Fibroblast of skin of right quadriceps (primary cell): ENCODE data around the gene ERMP1.
A peak's percentile ranks its signal among the peaks of the same experiment; 100 is the strongest.
"Not testable (repeated sequence)": the region's sequence is repeated elsewhere in the genome, so short reads cannot be mapped to it uniquely, and the experiment has no call there.

Experiments
- DNase-seq: peaks from one replicate; pipeline ENCODE4 v3.0.0-alpha.2; 2013

ERMP1 gene, protein sequence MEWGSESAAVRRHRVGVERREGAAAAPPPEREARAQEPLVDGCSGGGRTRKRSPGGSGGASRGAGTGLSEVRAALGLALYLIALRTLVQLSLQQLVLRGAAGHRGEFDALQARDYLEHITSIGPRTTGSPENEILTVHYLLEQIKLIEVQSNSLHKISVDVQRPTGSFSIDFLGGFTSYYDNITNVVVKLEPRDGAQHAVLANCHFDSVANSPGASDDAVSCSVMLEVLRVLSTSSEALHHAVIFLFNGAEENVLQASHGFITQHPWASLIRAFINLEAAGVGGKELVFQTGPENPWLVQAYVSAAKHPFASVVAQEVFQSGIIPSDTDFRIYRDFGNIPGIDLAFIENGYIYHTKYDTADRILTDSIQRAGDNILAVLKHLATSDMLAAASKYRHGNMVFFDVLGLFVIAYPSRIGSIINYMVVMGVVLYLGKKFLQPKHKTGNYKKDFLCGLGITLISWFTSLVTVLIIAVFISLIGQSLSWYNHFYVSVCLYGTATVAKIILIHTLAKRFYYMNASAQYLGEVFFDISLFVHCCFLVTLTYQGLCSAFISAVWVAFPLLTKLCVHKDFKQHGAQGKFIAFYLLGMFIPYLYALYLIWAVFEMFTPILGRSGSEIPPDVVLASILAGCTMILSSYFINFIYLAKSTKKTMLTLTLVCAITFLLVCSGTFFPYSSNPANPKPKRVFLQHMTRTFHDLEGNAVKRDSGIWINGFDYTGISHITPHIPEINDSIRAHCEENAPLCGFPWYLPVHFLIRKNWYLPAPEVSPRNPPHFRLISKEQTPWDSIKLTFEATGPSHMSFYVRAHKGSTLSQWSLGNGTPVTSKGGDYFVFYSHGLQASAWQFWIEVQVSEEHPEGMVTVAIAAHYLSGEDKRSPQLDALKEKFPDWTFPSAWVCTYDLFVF

GRCh38 chr9:5832538-5833529 is at the start of gene ERMP1:
Gene ERMP1, minus strand, starts transcription at chr9:5833117. Its CDS starts 90 bp downstream, at chr9:5833027.
- DNase-seq, result peak; percentile 80

DNA sequence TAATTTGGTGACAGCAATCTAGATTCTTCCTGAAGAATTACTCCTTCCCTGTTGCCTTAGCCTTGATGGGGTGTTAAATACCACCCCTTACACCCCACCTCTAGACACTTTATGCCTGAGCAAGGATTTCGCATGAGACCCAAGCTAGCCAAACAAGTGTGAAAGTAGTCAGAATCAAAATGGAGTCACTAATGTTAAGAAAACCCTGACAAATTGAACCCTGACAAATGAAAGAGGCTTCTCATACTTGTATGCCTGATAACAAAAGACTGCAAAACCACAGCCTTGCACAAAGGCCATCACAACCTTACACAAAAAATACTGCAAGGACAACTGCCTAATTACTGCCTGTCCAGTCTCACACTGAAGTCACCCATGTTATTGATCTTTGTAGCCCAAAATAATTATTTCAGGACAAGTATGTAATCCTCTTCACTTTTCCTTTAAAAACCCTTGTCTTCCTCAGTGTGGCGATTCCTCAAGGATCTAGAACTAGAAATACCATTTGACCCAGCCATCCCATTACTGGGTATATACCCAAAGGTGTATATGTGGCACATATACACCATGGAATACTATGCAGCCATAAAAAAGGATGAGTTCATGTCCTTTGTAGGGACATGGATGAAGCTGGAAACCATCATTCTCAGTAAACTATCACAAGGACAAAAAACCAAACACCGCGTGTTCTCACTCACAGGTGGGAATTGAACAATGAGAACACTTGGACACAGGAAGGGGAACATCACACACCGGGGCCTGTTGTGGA is 49.5 kb upstream of the ERMP1 start:
- DNase-seq, result not testable (repeated sequence)

DNA sequence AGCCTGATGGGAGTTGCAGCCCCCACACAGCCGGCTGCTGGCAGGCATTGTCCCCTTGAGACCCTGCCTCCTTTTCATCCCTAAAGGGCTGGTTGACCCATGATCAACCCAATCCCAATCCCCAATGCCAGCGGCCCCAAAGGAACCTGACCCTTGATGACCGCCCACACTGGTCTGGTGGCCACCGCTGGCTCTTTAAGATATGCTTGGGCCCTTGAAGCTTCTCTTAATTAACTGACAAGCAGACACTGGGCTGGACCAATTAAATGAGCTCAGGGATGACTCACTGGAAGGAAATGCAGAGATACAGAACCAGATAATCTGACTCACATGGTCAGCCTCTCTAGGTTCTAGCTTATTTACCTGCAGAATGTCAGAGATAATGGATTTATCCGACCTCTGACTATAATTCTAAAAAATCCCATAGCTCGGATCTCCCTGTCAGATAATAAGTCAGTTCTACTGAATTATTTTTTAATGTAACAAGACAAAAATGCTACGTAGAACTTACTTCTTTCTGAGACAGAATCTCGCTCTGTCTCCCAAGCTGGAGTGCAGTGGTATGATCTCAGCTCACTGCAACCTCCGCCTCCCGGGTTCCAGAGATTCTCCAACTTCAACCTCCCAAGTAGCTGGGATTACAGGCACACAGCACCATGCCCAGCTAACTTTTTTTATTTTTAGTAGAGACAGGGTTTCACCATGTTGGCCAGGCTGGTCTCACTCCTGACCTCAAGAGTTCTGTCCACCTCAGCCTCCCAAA is 46.7 kb upstream of the ERMP1 start:
- DNase-seq, result peak; percentile 86

GRCh38 chr9:5876711-5877110 is 43.8 kb upstream of the ERMP1 start:
- DNase-seq, result no peak

DNA sequence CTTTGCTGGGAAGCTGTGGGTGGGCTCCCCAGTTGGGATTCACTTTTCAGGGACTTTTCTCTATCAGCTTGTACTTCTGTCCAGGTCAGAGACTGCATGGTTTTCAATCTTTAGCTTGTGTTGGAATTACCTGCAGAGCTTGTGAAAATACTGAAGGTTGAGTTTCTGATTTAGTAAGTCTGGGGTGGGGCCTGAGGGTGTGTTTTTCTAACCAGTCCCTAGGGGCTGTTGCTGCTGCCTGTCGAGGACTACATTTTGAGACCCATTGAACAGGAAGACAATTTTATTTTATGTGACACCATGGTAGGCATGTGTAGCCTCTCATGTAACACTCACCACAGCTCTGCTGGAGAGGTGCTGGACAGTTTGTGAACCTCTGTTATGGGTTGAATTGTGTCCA is 43.1 kb upstream of the ERMP1 start:
- DNase-seq, result no peak

- no peak for DNase-seq
Measured at GRCh38 chr9:5874048-5874447, 41.1 kb upstream of the ERMP1 start.

DNA sequence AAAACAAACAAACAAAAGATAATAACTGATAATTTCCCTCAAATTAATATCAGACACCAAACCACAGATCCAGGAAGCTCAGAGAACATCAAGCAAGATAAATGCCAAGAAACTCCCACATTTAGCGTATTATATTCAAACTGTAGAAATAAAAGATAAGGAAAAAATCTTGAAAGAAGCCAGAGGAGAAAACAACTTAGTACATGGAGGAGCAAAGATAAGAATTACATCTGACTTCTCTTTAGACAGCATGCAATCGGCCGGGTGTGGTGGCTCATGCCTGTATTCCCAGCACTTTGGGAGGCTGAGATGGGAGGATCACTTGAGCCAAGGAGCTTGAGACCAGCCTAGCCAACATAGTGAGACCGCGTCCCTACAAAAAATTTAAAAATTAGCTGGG is 40.5 kb upstream of the ERMP1 start:
- DNase-seq, result no peak

DNA sequence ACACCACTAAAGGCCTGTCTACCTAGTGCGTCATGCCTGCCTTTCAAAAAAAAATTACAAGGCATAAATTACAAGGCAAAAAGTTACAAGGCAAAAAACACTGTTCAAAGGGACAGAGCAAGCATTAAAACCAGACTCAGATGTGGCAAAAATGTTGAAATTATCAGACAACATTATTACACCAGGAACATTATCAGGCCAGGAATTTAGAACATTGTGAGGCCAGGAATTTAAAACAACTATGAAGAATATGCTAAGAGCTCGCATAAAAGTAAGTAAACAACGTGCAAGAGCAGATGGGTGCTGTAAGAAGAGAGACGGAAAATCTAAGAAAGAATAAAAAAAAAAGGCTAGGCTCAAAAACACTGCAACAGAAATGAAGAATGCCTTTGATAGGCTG is 39.6 kb upstream of the ERMP1 start:
- DNase-seq, result peak; percentile 25

DNA sequence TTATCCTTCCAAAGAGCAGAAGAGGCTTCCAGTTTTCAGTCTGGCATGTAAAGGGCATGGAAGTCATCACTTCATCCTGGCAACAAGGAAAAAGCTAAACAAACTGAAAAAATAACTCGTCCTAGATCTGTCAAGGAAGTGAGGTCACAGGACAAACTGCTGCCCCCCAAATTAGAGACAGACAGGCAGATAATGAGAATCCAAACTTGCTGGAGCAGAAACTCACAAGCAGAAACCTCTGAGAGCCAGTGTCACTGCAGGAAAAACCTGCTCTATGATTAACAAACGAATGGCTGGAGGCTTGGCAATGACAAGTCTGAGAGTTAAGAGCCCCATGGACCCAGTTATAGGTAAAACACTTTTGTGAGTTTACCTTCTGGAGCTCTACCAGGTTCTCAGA is 38.9 kb upstream of the ERMP1 start:
- DNase-seq, result no peak

DNA sequence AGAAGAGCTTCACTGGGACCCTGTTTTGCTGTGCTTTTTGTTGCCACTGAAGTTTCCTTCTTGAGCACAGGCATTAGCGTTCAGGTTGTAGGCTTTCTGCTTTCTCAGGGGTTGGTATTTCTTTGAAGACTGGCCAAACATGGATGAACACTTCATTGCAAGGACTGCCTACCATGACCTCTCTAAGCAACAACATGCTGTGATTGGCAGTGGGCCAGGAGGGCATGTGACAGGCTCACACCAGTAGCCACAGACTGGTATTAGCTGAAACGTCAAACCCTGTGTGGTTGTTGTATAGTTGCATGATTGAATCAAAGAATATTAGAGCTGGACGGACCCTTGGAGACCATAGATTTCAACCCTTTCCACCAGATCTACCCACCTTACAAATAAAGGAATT is 37.8 kb upstream of the ERMP1 start:
- no peak for DNase-seq

DNA sequence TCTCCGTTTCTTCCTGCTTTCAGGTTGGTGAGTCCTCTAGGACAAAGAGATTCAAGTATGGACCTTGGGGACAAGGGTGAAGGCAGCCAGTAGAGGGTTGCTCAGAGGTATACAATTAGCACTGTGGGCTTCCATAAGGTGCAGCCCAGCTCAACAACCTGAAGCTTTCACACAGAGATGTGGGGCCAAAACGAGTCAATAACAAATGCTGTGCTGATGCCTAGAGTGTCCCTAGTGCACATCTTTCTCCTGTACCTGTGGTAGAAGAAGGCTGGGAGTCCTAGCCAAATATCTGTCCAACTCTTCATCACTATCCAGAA is 37.1 kb upstream of the ERMP1 start:
- no peak for DNase-seq

DNA sequence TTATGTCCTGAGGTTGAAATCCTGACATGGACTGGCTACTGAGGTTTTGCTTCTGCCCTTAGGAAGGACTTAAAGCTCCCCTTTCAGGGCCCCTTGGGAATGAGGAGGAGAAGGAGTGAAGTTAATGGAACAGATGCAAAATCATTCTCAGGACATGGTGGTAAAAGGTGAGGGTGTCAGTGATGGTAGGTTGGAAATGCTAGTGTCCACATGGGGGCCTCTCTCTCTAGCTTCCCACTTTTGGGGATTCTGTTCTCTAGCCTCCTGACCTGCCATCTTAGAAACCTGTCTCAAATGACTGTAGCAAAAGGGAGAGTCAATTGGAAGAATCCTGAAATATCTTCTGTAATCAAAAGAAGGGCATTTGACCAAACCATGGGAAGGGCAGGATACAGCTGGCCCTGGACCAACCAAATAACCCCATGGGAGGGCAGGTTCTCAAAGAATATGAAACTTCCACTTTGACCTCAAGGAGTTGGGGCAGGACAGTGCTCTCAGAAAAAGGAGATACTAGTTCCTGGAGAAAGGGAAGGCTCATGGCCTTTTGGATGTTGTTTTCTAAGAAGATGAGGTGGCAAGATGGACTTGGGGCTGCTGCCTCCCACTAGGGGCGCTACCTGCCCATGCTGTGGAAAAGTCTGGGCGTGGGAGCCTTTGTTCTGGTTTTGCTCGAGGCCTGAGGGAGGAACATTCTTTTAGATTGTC is 36.5 kb upstream of the ERMP1 start:
- no peak for DNase-seq

DNA sequence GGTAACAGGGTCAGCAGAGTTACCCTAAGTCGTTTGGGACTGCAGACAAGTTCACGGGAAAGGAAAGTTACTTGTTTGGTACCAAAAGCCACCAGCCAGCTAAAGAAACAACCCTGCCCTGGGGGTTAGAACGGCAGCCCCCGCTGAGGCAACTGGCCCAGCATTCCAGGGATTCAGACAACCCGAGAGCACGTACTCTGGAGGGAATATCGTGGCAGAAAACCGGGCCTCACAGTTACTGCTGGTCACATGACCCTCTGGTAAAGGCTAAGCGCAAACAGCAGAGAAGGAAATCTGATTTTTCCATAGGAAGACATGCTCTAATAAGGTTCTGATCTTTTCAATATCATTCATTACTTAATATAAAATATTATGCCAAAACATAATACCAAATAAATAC is 35.3 kb upstream of the ERMP1 start:
- DNase-seq, result no peak

DNA sequence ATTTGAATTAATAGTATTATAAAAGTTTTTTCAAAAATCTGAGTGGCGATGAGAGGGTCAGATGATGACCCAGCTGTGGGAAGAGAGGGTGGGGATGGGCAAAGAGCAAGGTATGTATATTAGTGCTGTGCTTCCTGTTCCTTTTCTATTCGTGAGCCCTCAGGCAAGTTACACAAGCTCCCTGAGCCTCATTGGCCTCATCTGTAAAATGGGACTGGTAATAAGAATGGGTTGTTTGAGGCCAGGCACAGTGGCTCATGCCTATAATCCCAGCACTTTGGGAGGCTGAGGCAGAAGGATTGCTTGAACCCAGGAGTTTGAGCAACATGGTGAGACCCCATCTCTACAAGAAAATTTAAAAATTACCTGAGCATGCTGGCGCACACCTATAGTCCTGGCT is 33.8 kb upstream of the ERMP1 start:
- no peak for DNase-seq

- no peak for DNase-seq
Measured at GRCh38 chr9:5866272-5866671, 33.4 kb upstream of the ERMP1 start.

GRCh38 chr9:5864446-5864845 is 31.5 kb upstream of the ERMP1 start:
- DNase-seq, result no peak

- DNase-seq, result no peak
Measured at GRCh38 chr9:5863092-5863746, 30.3 kb upstream of the ERMP1 start.

DNA sequence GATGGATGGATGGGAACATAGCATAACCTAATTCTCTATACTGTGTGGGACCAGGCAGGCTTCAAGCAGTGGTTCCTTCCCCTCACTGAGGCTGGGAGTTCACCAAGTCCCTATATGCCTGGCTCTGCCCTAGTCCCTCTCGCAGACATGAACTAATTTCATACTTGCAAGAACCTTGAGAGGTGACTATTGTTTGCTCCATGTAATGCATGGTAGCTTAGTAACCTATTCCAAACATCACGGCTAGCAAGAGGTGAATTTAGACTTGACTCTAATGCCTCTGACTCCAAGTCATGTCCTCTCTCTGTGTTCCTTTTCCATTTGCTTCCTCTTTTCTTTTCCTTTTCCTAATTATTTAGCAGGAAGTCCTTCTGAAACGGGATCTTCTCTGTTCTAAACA is 25.9 kb upstream of the ERMP1 start:
- no peak for DNase-seq

- DNase-seq, result no peak
Measured at GRCh38 chr9:5857928-5858327, 25.0 kb upstream of the ERMP1 start.
